H9 (cell line): ENCODE data around the gene MAZ. TPM values are rescaled to one million over a fixed set of nuclear protein-coding genes. Genes with fewer than 3 reads are reported as not detected.

Experiments used
- DNase-seq: peaks from one replicate; pipeline ENCODE4 v3.0.0-alpha.2; 2017
- H2AFZ ChIP-seq: one replicate; pipeline ENCODE4 v1.6.1; 2013; ENCODE audit warnings: mild to moderate bottlenecking, low read length, control low read depth, moderate library complexity
- H2AK5ac ChIP-seq: 2 replicates; pipeline ENCODE4 v1.6.1; 2013; ENCODE audit warnings: low read length, control low read depth, mixed read lengths; ENCODE audit not compliant: insufficient read length
- H2BK120ac ChIP-seq: one replicate; pipeline ENCODE4 v1.6.1; 2013; ENCODE audit warnings: low read depth, mild to moderate bottlenecking, low read length, control low read depth, inconsistent platforms; ENCODE audit not compliant: poor library complexity, severe bottlenecking
- H2BK12ac ChIP-seq: 2 replicates; pipeline ENCODE4 v1.6.1; 2013; ENCODE audit warnings: low read length, control low read depth, mixed read lengths, low read depth; ENCODE audit not compliant: insufficient read length
- H2BK15ac ChIP-seq: 2 replicates; pipeline ENCODE4 v1.6.1; 2013; ENCODE audit warnings: low read depth, low read length, control low read depth
- H2BK20ac ChIP-seq: one replicate; pipeline ENCODE4 v1.6.1; 2013; ENCODE audit warnings: low read depth, mild to moderate bottlenecking, low read length, control low read depth, inconsistent platforms; ENCODE audit not compliant: poor library complexity, severe bottlenecking
- H2BK5ac ChIP-seq: 2 replicates; pipeline ENCODE4 v1.6.1; 2013; ENCODE audit warnings: low read length, control low read depth, mixed read lengths; ENCODE audit not compliant: insufficient read length
- H3K14ac ChIP-seq: 2 replicates; pipeline ENCODE4 v1.6.1; 2013; ENCODE audit warnings: low read length, control low read depth; ENCODE audit not compliant: insufficient read depth
- H3K18ac ChIP-seq: 2 replicates; pipeline ENCODE4 v1.6.1; 2013; ENCODE audit warnings: low read depth, mild to moderate bottlenecking, mixed read lengths, low read length, control low read depth; ENCODE audit not compliant: insufficient read length
- H3K23ac ChIP-seq: 2 replicates; pipeline ENCODE4 v1.6.1; 2013; ENCODE audit warnings: low read length, control low read depth, mixed read lengths, low read depth; ENCODE audit not compliant: insufficient read length
- H3K23me2 ChIP-seq: 2 replicates; pipeline ENCODE4 v1.6.1; 2013; ENCODE audit warnings: low read depth, mild to moderate bottlenecking, mixed read lengths, low read length, control low read depth; ENCODE audit not compliant: insufficient read length, poor library complexity, severe bottlenecking
- H3K27ac ChIP-seq: 2 replicates; pipeline ENCODE4 v1.5.1; 2013; ENCODE audit warnings: low read length, control low read depth, mixed read lengths, low read depth; ENCODE audit not compliant: insufficient read length
- H3K27me3 ChIP-seq: 2 replicates; pipeline ENCODE4 v1.6.1; 2013; ENCODE audit warnings: low read length, control low read depth, inconsistent platforms; ENCODE audit not compliant: insufficient read depth
- H3K4ac ChIP-seq: 2 replicates; pipeline ENCODE4 v1.6.1; 2013; ENCODE audit warnings: low read depth, mild to moderate bottlenecking, control low read depth, inconsistent platforms, low read length, moderate library complexity
- H3K4me1 ChIP-seq: 2 replicates; pipeline ENCODE4 v1.6.1; 2013; ENCODE audit warnings: low read length, control low read depth, inconsistent platforms; ENCODE audit not compliant: insufficient read depth
- H3K4me2 ChIP-seq: 2 replicates; pipeline ENCODE4 v1.6.1; 2013; ENCODE audit warnings: low read length, control low read depth, mixed read lengths; ENCODE audit not compliant: insufficient read length, insufficient read depth
- H3K56ac ChIP-seq: 2 replicates; pipeline ENCODE4 v1.6.1; 2013; ENCODE audit warnings: low read depth, mild to moderate bottlenecking, mixed read lengths, low read length, control low read depth; ENCODE audit not compliant: insufficient read length
- H3K79me1 ChIP-seq: 2 replicates; pipeline ENCODE4 v1.6.1; 2013; ENCODE audit warnings: low read depth, mild to moderate bottlenecking, moderate library complexity, low read length, control low read depth, inconsistent platforms; ENCODE audit not compliant: insufficient read depth, poor library complexity, severe bottlenecking
- H3K79me2 ChIP-seq: 2 replicates; pipeline ENCODE4 v1.6.1; 2013; ENCODE audit warnings: low read length, control low read depth, inconsistent platforms; ENCODE audit not compliant: insufficient read depth
- H3K9ac ChIP-seq: 2 replicates; pipeline ENCODE4 v1.6.1; 2013; ENCODE audit warnings: low read length, control low read depth, mixed read lengths; ENCODE audit not compliant: insufficient read length; ENCODE audit errors: extremely low read depth
- H3K9me3 ChIP-seq: one replicate; pipeline ENCODE4 v1.6.1; 2013; ENCODE audit warnings: low read depth, low read length, inconsistent platforms; ENCODE audit not compliant: control insufficient read depth
- H3T11ph ChIP-seq: one replicate; pipeline ENCODE4 v1.6.1; 2013; ENCODE audit warnings: mild to moderate bottlenecking, low read length, control low read depth, inconsistent platforms
- H4K20me1 ChIP-seq: one replicate; pipeline ENCODE4 v1.6.1; 2013; ENCODE audit not compliant: control insufficient read depth, insufficient read length, insufficient read depth
- H4K5ac ChIP-seq: 2 replicates; pipeline ENCODE4 v1.6.1; 2013; ENCODE audit warnings: low read depth, mild to moderate bottlenecking, mixed read lengths, low read length, control low read depth; ENCODE audit not compliant: insufficient read length
- H4K8ac ChIP-seq: replicated peaks from 2 replicates; pipeline ENCODE4 v1.6.1; 2013; ENCODE audit warnings: low read length, control low read depth, mixed read lengths, low read depth; ENCODE audit not compliant: insufficient read length
- H4K91ac ChIP-seq: 2 replicates; pipeline ENCODE4 v1.6.1; 2013; ENCODE audit warnings: low read depth, mild to moderate bottlenecking, moderate library complexity, mixed read lengths, low read length, control low read depth; ENCODE audit not compliant: insufficient read length
- H3K27ac Mint-ChIP-seq, 3 experiments: 2 replicates in 2 of 3; 3 replicates in 1 of 3; pipeline ENCODE4 v1.8.0; 2020 to 2021; ENCODE audit warnings: mixed read lengths in 3 of 3, mild to moderate bottlenecking in 1 of 3, moderate library complexity in 1 of 3
- H3K27me3 Mint-ChIP-seq: 2 replicates; pipeline ENCODE4 v1.8.0; 2021; ENCODE audit warnings: low read depth, mild to moderate bottlenecking, moderate library complexity, mixed read lengths
- H3K36me3 Mint-ChIP-seq, 3 experiments: 2 replicates in 2 of 3; 3 replicates in 1 of 3; pipeline ENCODE4 v1.8.0; 2020 to 2021; ENCODE audit warnings: low read depth in 3 of 3, mixed read lengths in 3 of 3; ENCODE audit not compliant: insufficient read depth in 1 of 3
- H3K4me1 Mint-ChIP-seq, 2 experiments: 2 replicates each; pipeline ENCODE4 v1.8.0; 2020; ENCODE audit warnings: mixed read lengths in 2 of 2
- H3K4me3 Mint-ChIP-seq, 2 experiments: 2 replicates in 1 of 2; 3 replicates in 1 of 2; pipeline ENCODE4 v1.8.0; 2020 to 2021; ENCODE audit warnings: mild to moderate bottlenecking in 2 of 2, mixed read lengths in 2 of 2, moderate library complexity in 1 of 2
- H3K9me3 Mint-ChIP-seq, 2 experiments: 2 replicates in 1 of 2; 3 replicates in 1 of 2; pipeline ENCODE4 v1.8.0; 2020; ENCODE audit warnings: mild to moderate bottlenecking in 2 of 2, mixed read lengths in 2 of 2, moderate library complexity in 1 of 2
- CTCF ChIP-seq: fragments of 200-600 bp; sonication (generic); conservative IDR thresholded peaks from 3 replicates; pipeline ENCODE4 v1.8.0; 2021; ENCODE audit warnings: antibody characterized with exemption, mild to moderate bottlenecking
- WGBS: extraction: QIAGEN DNeasy Blood & Tissue Kit; methylation state at CpG from one replicate; pipeline ENCODE4 v1.1.7; 2013; ENCODE audit warnings: missing lambda C conversion rate, low lambda C conversion rate, mixed read lengths; ENCODE audit not compliant: insufficient read length; ENCODE audit errors: extremely low coverage; 5-methylcytosine and 5-hydroxymethylcytosine counted together
- total RNA-seq: library from RNA; stranded (reverse); gene quantifications from 2 replicates; pipeline ENCODE4 v1.2.1, GENCODE V29; 2021

The MAZ gene
- total RNA-seq, 1 experiment from 2014 or later: 412 TPM

- H4K5ac ChIP-seq: no peak overlapping the region
- no peak overlapping the region for H3T11ph ChIP-seq
- H3K9me3 ChIP-seq: no peaks in the 10 kb centered on the region
- no peak for DNase-seq
- H4K8ac ChIP-seq: no peak overlapping the region
- H3K23me2 ChIP-seq: no peaks in the 10 kb centered on the region
- no peak overlapping the region for H3K23ac ChIP-seq
- no peaks in the 10 kb centered on the region for H4K20me1 ChIP-seq
- H3K18ac ChIP-seq: no peak overlapping the region
- no peak overlapping the region for H3K4me2 ChIP-seq
- no peak overlapping the region for H2BK15ac ChIP-seq
- no peaks in the 10 kb centered on the region for H3K4me1 Mint-ChIP-seq
- no peak overlapping the region for H3K4ac ChIP-seq
- H3K14ac ChIP-seq: no peak overlapping the region
- no peak overlapping the region for H4K91ac ChIP-seq
- no CpG with 5 or more reads among the region's 10 CpGs for whole genome bisulfite sequencing
- H3K79me2 ChIP-seq: no peaks in the 10 kb centered on the region
- peak overlapping the region in 1 of 2 experiments; percentile 54; a peak in 1 of 5 replicates for H3K4me3 Mint-ChIP-seq
- no peaks in the 10 kb centered on the region for H3K27me3 ChIP-seq
- no peak overlapping the region for H2AFZ ChIP-seq
- H3K27me3 Mint-ChIP-seq: no peaks in the 10 kb centered on the region
- H3K56ac ChIP-seq: no peak overlapping the region
- H3K27ac ChIP-seq: no peak overlapping the region
- H3K9ac ChIP-seq: no peak overlapping the region
- no peak overlapping the region for H2BK20ac ChIP-seq
- H2BK120ac ChIP-seq: no peak overlapping the region
- H3K4me1 ChIP-seq: no peaks in the 10 kb centered on the region
- H2BK5ac ChIP-seq: no peak overlapping the region
- no peaks in the 10 kb centered on the region for H3K36me3 Mint-ChIP-seq
- no peak overlapping the region; a peak in 1 of 7 replicates for H3K27ac Mint-ChIP-seq
- H3K79me1 ChIP-seq: no peaks in the 10 kb centered on the region
- H3K9me3 Mint-ChIP-seq: no peaks in the 10 kb centered on the region
- no peak overlapping the region for H2AK5ac ChIP-seq
- no peak for TF ChIP-seq CTCF
- H2BK12ac ChIP-seq: no peak overlapping the region
These were observed 33.9 kb downstream of the MAZ start for GRCh38 chr16:29840240-29840639.
